ENCODE results near the gene HNF4A. TPM values are rescaled to one million over a fixed set of nuclear protein-coding genes. Genes with fewer than 3 reads are reported as not detected.

The HNF4A gene
- total and polyA plus RNA-seq, 2 of the 13 experiments (the other 11 are each of a cell fraction or from before 2014, with no cell fraction given) = 80.9 to 169 TPM

GRCh38 chr20:44402391-44403193 lies 47.1 kb downstream of the HNF4A start (continued):
- peak; percentile 78 for TF ChIP-seq ZKSCAN8 (CRISPR knock-in tag; IDR thresholded peaks at IDR 0.05; ENCODE audit: borderline replicate concordance)
- peak; percentile 74 for TF ChIP-seq MXD1 (CRISPR knock-in tag; IDR thresholded peaks at IDR 0.05)
- peak; percentile 90; the same call in 1 of the 2 replicates for TF ChIP-seq ZNF230 (CRISPR knock-in tag; IDR thresholded peaks at IDR 0.05)
- TF ChIP-seq, protein P1, sequence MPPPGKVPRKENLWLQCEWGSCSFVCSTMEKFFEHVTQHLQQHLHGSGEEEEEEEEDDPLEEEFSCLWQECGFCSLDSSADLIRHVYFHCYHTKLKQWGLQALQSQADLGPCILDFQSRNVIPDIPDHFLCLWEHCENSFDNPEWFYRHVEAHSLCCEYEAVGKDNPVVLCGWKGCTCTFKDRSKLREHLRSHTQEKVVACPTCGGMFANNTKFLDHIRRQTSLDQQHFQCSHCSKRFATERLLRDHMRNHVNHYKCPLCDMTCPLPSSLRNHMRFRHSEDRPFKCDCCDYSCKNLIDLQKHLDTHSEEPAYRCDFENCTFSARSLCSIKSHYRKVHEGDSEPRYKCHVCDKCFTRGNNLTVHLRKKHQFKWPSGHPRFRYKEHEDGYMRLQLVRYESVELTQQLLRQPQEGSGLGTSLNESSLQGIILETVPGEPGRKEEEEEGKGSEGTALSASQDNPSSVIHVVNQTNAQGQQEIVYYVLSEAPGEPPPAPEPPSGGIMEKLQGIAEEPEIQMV (CRISPR knock-in tag; IDR thresholded peaks at IDR 0.05; ENCODE audit: low read depth) = peak; percentile 63; the same call in 1 of the 2 replicates
- TF ChIP-seq ZFP36L1 (CRISPR knock-in tag; IDR thresholded peaks at IDR 0.05) = peak; percentile 88; the same call in 1 of the 2 replicates
- no peak for TF ChIP-seq ARNT (IDR thresholded peaks at IDR 0.05)
- peak; percentile 81 for TF ChIP-seq ZNF607 (CRISPR knock-in tag; IDR thresholded peaks at IDR 0.05; ENCODE audit: borderline replicate concordance)
- TF ChIP-seq HOXA9 (CRISPR knock-in tag; IDR thresholded peaks at IDR 0.05; ENCODE audit: borderline replicate concordance) = no peak
- TF ChIP-seq PAF1 (CRISPR knock-in tag; IDR thresholded peaks at IDR 0.05) = peak; percentile 64; the same call in 1 of the 2 replicates
- TF ChIP-seq MXD4 (CRISPR knock-in tag; IDR thresholded peaks at IDR 0.05) = peak; percentile 69
- TF ChIP-seq, protein P2, sequence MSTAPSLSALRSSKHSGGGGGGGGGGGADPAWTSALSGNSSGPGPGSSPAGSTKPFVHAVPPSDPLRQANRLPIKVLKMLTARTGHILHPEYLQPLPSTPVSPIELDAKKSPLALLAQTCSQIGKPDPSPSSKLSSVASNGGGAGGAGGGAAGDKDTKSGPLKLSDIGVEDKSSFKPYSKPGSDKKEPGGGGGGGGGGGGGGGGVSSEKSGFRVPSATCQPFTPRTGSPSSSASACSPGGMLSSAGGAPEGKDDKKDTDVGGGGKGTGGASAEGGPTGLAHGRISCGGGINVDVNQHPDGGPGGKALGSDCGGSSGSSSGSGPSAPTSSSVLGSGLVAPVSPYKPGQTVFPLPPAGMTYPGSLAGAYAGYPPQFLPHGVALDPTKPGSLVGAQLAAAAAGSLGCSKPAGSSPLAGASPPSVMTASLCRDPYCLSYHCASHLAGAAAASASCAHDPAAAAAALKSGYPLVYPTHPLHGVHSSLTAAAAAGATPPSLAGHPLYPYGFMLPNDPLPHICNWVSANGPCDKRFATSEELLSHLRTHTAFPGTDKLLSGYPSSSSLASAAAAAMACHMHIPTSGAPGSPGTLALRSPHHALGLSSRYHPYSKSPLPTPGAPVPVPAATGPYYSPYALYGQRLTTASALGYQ (CRISPR knock-in tag; IDR thresholded peaks at IDR 0.05) = peak; percentile 49; the same call in 1 of the 2 replicates
- peak; percentile 19 for TF ChIP-seq HNF1A (IDR thresholded peaks at IDR 0.05; ENCODE audit: low read depth)
- peak; percentile 80; the same call in 1 of the 2 replicates for TF ChIP-seq HNF1A (CRISPR knock-in tag; IDR thresholded peaks at IDR 0.05; ENCODE audit: borderline replicate concordance)
- peak; percentile 82; the same call in 1 of the 2 replicates for TF ChIP-seq TP53 (CRISPR knock-in tag; conservative IDR thresholded peaks at IDR 0.05)
- TF ChIP-seq MBD4 (IDR thresholded peaks at IDR 0.05; ENCODE audit: borderline replicate concordance, low read length) = no peak
- TF ChIP-seq ZNF770 (CRISPR knock-in tag; IDR thresholded peaks at IDR 0.05) = peak; percentile 61
- peak; percentile 74 for TF ChIP-seq RBM22 (optimal IDR thresholded peaks at IDR 0.05; ENCODE audit: low read length)
- TF ChIP-seq SP5 (CRISPR knock-in tag; IDR thresholded peaks at IDR 0.05; ENCODE audit: borderline replicate concordance, low read depth) = 0 out of 2 replicates have a peak, but pooled peaks have one; percentile 68
- TF ChIP-seq MTF2 (CRISPR knock-in tag; IDR thresholded peaks at IDR 0.05; ENCODE audit: borderline replicate concordance) = 0 out of 2 replicates have a peak, but pooled peaks have one; percentile 76
